ENCODE measurements around the gene CABP2.

Gene CABP2

DNA sequence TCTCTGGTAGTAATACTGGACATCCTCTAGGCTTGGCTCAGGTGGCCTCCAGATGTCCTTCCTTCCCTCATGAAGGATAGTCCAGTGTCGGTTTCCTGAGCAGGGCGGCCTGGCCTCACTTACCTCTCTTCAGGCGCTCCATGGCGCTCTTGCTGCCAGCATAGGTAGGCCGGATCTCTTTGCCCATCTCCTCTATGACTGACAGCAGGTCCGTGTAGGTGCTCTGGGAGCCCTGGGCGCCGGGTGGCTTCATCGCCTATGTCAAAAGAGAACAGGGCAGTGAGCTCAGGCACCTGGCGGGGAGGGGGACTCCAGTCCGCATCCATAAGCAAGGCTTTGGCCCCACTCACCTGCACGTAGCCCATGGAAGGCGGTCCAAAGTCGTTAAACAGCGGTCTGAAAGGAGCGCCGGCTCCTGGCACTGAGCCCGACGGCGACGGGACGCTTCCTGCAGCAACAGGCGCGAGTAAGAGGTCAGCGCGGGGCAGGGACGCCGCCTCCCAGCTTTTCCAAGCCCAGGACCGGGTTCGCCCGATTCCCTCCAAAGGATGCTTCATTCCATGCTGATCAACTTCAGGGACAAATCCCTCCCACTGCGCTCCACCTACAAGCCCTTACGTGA, 15.9 kb downstream of the CABP2 start:
- no peak for FAIRE-seq

DNA sequence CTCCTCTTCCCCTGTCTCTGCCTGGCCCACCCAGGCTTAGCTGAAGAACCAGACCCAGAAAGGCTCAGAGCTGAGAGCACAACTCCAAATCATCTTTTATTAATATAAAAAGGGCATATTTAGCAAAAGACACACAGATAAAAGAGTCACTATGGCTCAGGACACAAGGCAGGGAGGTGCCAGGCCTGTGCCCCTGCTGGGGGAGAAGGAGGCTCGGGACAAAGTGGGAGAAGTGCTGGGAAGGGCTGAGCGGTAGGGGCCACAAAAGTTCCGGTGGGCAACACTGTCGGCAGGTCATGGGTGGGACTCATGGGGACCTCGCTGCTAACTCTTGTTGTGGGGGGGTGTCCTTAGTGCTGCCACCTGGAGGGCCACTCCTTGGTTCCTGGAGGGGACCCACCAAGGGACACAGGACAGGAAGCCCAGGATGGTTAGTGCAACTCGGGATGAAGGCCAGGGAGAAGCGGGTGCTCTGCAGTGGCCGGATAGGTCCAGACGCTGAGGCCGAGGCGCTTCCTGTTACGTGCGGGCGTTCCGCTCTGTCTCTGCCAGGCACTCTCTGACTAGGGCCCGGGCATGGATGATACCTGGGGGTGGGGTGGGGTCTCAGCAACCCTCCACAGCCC, 16.7 kb downstream of the CABP2 start:
- no peak for FAIRE-seq

DNA sequence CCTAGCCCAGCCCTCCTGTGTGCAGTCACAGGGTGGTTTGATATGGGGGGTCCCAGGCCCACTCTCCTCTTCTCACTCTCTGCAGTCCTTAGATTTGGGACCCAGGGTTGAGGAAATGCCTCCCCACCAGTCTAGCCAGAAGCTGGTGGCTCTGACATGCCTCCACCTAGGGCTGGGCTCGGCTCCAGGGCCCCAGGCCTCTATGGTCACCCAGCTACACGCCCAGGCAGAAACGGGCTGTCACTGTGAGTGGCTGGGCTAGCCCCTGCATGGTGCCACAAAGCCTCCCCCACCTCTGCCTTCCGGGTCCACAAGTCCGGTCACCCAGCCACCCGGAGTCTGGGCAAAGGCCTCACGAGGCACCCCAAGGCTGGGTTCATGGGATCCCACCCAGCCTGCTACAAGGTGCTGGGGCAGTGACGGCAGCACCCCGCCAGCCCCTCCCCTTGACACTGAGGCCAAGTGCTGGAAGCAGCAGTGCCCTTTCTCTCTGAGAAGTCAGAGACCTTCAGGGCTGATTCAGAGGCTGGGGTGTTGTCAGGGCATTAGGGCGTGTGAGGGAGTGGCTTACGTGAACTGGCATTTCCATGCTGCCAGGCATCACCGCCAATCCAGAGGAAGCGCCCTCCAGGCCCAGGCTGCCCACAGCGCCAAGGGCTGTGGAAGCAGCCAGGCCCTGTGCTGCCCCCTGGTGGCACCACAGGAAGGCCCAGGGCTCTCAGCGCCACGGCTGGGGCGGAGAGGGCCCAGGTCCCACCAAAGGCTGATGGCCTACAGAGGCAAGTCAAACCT, 17.4 kb downstream of the CABP2 start:
- FAIRE-seq: no peak

DNA sequence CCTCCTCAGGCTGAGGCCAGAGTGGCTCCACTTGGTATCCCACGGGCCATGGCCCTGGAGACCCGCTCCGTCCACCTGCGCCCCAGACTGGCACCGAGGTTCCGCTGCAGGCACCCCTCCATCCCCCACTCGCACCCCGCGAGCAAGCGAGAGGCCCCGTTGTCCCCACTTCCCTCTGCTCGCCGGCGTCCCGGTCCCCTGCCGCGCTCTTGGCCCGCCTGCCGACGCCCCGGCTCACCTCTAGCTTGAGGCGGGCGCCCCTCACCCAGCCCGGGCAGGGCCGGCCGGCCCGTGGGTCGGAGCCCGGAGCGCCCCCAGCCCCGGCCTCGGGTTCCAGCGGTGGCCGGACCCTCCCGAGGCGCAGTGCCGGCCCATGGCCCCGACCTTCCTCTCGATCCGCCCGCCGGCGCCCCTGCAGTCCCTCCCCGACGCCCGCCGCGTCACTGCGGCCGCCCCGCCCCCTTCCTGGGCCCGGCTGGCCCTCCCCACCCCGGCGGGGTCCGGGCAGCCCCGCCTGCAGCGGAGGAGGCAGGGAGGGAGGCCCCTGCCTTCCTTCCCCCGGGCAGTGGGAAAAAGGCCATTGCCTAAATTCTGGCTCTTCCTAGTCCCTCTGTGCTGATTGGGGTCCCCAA, 18.2 kb downstream of the CABP2 start, which contains the start of gene PITPNM1:
Gene PITPNM1 (minus strand): TSS at position 414 of the 632 bp plus-strand sequence. CDS start 1,183 bp downstream, outside the sequence.
- no peak for FAIRE-seq

DNA sequence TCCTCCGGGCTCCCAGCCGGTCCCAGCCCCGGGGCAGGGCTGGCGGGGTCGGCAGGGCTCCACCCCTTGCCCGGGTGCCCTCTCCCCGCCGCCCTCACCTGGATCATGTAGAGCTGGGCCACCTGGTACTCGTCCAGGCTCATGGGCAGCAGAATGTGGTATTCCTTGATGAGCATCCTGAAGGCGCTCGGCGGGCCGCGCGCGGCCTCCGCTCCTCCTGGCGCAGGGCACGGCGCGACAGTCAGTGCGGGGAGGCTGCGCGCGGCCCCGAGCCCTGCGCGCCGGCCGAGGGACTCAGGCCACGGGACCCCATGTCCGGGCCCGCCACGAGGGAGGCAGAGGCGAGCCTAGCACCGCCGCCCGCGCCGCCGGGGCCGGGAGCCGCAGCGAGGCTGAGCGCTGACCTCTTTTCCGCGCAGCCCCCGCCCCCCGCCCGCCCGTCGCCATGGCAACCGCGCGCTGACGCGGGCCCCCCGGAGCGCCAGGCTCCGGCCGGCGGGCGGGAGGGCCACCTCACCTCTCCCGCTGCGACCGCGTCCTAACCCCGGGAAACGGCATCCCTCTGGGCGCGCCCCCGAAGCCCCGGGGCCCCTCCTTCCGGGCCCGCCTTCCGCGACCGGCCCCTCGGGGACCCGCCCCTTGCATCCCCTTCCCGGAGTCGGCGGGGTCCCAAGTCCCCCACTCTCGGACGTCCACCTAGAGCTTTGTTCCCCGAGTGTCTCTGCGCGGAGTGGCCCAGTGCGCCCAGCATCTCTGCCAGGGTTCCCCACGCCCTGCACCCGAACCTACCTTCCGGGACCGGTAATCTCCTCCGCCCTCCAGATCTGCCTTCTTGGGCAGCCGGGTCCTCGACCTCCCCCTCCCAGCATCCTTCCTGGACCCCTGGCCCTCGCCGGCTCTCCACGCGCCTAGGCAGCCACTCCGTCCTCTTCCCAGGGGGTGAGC, 19.0 kb downstream of the CABP2 start:
- FAIRE-seq: no peak

DNA sequence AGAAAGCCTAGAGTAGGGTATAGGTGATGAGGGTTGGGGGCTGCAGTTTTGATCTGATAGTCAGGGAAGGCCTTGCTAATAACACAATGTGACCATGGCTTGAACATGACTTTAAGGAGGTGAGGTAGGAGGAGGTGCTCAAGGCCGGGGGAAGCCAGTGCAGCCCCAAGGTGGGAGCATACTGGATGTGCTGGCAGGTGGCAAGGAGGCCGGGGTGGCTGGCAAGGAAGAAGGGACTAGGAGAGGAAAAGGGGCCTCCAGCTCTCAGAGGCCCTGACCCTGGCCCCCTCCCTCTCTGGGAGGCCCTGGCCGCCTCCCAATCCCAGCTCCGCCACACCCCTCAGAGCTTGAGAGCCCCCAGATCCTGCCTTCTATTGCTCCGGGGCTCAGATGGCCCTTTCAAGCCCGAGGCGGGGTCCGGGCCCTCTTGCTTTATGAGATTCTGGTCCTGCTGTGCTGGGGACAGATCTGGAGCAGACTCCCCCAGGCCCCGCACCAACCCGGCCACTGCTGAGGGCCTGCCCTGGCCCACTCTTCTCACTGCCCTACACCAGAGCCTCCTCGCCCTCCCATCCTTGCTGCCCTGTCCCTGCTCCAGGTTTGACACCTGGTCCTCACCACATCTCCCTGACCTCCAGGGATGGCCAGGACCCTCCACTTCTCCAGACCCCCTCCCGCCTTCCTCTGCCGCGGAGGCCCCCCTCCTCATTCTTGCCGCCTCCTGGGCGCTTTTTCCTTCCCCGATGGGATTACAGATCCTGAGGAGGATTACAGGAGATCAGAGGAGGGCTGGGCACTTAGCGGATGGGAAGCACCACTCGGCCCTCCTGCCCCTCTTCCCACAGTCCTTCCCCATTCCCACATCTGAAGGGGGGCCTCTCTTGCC, 19.9 kb downstream of the CABP2 start:
- no peak for FAIRE-seq

DNA sequence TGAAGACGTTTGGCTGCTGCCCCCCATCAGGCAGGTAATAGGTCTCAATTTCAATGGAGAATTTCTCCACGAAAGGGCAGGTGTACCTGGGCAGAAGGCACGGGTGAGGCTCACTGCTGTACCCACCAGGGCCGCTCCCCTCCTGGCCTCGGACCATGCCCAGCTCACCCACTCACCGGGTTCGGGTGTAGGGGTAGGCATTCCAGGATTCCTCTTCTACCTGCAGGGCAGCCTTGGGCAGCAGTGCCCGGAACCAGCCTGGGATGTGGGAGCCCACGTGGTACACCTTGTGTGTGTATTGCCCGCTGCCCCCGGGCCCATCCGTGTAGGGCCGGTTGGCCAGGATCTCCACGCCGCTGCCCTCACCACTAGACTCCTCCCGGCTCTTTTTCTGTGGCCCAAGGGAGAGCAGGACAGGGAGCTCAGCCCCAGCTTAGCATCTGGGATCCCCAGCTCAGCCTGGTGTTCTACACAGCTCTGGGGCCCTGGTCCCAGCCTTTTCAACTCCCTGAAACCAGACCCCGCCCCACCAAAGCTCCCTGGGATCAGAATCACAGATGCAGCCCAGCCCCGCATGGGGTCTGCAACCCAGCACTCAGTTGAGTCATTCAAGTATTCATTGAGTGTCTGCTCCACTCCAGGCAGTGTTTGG, 20.8 kb downstream of the CABP2 start:
- FAIRE-seq: no peak

DNA sequence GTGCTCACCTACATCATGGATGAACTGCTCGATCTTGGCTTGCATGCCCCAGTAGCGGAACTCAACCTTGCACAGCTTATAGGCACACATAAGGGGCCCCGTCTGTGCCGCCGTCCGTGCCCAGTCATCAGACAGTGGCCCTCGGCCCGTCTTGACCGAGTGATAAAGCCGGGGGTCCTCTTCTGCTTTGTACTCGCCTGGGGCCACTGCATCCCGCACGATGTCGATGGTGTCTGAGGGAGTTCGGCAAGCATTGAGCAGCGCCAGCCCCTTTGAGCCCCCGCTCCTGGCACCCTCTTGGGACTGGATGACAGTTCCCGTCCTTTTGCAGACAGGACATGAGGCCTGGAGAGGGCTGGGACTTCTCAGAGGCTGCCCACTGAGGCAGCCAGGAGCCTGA, 21.4 kb downstream of the CABP2 start:
- no peak for FAIRE-seq

DNA sequence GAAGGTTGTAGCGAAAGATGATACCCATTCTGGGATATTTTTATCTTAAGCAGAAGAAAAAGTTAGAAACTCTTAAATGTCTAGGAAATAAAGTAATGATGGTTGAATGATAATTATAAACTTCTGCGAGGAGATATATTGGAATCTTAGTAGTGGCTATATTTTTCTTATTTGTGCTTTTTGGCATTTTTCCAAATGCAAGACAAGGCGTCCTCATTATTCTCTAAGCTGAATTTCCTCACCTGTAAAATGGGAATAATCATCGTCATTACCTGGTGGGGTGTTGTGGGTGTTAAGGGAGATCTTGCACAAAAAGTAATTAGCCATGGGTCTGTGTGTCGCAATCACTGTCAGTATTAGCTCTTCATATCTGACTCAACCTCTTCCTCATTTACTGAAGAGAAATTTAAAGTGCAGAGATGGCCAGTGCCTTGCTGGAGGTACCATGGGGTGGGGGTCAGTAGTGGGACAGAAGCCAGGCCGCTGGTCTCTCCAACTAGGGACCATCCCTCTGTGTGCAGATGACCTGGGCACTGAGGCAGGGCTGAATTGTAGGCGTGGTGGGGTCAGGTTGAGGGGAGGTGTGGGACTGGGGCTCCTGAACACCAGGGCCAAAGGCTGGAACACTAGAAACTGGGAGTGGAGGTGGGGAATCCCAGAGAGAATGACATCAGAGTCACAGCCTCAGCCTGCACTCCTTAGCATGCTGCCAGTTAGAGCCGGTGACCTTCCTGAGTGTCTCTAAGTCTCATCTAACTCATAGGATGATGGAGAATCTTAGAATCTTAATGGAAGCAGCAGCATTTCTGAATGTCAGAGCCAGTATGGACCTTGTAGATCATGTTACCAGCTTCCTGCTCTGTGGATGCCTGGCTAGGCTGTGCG, 22.2 kb downstream of the CABP2 start:
- no peak for FAIRE-seq

DNA sequence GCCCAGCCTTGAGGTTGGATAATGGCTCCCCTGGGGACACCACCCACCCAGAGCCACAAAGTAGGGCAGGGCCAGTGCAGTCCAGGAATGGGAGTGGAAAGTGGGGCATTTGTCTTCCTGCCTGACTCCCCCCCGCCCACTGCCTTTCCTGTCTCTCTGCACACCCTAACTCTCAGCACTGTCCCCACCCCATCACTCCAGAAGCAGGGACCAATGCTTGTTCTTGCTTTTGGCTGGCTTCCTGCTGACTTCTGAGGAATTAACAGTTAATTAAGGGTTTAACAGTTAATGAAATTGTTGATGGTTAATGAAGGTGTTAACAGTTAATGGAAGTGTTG, 22.8 kb downstream of the CABP2 start:
- no peak for FAIRE-seq

DNA sequence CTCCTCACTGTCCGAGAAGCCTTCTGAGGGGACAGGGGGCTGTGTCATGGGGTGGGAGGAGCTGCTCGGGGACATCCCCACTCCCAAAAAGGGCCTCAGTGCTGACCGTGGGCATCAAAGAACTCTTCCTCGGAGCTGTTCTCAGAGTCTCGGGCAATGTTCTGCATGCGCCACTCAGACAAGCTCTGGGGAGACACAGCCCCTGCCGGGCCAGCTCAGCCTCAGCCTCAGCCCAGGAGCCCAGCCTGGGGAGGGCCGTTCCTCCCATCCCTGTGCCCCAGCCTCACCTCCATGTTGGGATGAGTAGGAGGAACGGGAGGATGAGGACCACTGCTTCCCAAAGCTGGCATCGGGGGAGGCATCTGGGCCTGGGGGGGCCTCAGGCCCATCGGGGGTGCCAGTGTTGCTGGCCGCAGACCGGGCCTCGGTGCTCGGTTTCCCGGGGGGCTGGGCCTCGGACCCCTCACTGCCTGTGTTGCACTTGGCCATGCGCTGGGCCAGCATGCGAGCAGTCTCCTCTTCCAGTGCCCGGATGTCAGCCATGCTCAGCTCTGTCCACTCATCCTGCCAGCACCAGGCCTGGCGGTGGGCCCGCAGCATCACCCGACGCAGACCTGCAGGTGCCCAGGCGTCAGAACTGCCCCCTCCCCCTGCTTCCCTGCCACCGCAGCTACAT, 23.3 kb downstream of the CABP2 start:
- no peak for FAIRE-seq

DNA sequence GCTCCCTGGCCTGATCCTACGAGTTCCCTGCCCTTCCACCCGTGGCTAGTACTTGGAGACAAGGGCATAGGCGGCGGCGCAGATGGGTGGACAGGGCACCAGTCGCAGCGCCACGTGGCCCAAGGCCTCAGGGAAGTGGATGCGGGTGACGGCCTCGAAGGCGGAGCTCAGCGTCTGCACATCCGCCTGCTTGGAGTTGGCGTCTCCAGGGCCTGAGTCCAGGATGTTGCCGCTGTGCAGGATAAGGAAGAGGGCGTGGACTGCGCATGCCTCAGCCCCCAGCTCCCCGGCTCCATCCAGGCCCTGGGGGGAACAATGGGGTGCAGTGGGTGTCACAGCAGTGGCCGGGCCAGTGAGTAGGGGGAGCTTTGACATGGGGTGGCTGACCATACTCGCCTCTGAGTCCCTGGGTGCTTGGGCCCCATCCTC, 24.7 kb downstream of the CABP2 start:
- FAIRE-seq: no peak

DNA sequence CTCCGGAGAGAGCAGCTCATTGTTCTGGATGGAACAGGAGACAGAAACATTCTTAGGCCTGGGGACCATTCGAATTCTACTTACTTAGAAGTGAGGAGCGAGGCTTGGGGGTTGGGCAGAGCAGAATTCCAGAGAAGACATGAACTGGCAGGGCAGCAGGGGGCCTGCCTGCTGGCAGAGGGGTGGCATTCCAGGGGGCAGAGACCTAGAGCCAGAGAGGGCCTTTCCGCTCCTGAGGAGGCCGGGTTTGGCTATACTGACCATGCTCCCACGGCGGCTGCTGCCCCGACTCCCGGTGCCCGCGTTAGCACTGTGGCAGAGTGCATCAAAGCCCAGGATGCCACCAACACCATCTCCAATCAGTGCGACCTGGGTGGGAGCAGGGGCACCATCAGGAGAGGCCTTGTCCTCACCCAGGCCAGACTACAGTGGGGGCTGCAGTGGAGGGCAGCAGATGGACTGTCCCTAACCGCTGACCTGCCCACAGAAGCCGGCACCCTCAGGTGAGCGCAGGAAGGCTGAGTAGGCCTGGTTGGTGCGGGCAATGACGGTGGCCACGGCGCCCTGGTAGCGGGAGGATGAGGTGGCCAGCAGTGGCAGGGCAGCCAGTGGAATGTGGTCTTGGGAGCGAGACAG, 25.5 kb downstream of the CABP2 start:
- FAIRE-seq: no peak

DNA sequence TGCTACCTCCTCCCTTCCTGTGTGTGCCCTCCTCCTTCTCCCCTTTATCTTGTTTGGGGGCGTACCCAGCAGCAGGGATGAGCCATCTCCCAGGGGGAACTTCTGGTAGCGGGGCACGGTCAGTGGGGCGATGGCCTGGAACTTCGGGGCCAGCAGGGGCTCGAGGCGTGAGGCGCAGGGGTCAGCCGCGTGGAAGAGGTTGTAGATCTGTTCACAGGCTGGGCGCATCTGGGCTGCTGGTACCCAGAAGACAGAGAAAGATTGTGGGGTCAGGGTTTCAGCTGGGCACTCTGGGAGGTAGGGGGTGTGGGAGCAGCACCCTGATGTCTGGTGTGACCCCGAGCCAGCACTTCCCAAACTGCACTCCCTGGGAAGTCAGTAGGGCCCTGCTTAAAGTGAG, 27.1 kb downstream of the CABP2 start:
- FAIRE-seq: no peak

DNA sequence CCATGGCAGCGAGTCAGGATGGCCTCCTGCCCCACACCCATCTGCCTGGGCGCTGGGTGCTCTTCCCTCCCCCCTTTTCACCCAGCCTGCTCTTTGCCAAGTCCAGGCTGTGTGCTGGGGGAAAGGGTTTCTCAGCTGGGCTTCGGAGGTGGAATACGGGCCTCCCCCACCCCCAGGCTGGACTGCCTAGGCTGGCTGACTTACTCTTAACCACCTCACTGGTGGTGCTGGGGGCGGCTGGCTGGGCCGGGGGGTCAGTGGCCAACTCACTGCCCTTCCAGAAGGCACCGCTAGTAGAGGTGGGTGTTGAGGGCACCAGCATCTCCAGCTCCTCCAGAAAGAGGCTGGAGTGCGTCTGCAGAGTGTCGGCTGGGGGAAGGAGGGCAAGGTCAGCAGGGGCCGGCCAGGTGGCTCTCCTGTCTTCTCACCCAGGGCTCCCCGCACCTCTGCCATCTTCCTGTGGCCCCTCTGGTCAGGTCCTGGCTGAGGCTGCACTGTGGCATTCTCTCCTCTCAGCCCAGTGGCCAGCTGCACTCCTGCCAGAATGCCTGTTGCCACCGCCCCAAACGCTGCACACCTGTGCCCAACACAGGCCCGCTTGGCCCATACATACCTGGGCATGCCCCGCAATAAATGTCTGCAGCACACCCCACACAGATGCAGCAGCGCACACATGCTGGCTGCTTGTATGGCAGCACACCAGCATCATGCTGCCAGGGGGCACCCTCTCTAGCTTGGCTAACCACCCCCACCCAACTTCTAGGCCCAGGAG, 27.8 kb downstream of the CABP2 start:
- no peak for FAIRE-seq

DNA sequence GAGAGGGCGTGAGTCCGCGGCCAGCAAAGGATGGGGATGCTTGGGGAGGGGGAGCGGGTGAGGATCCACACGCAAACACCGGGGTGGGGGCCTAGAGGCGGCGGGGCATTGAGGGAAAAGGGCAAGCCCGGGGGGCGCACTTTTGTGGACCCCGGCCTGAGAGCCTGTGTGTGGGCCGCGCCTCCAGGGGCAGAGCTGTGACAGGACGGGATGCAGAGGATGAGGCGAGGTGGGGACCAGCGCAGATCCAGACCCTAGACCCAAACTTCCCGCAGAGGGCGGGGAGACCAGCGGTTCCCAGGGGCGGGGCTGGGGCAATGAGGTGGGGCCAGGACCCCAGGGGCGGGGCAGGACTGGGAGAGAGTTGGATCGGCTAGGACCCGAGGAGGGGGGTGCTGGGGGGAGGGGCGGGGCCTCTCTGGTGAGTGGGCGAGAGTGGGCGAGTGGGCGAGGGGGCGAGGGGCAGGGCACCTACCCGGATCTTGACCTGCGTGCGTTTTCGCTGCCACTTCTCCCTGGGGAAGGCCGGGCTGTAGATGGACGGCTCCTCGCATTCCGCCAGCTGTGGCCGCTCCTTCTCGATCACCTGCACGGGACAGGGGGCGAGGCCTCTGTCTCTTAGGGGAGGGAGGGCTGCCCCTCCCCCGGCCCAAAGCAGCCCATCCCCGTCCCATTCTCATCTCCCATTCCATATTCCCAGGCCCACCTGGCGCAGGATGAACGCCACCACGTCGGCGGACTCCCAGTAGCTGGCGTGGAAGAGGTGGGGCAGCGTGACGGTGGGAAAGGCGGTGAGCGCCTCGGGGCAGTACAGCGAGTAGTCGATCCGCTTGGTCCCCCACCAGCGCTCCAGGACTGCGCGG, 28.6 kb downstream of the CABP2 start:
- no peak for FAIRE-seq

All from endometrium (tissue), 2 donors.